C4-2B (cell line): ENCODE measurements around the gene LATS1.

Experiments
- H3K27ac ChIP-seq: fragments of 450-650 bp; 2 replicates; pipeline ENCODE4 v1.5.1; 2017
- ZFX ChIP-seq: fragments of 450-650 bp; IDR thresholded peaks from 2 replicates; pipeline ENCODE4 v1.6.1; 2017
- TF ChIP-seq, protein P1 (sequence below): fragments of 450-650 bp; conservative IDR thresholded peaks from 2 replicates; pipeline ENCODE4 v1.5.1; 2017; ENCODE audit warnings: mild to moderate bottlenecking

LATS1 gene

DNA sequence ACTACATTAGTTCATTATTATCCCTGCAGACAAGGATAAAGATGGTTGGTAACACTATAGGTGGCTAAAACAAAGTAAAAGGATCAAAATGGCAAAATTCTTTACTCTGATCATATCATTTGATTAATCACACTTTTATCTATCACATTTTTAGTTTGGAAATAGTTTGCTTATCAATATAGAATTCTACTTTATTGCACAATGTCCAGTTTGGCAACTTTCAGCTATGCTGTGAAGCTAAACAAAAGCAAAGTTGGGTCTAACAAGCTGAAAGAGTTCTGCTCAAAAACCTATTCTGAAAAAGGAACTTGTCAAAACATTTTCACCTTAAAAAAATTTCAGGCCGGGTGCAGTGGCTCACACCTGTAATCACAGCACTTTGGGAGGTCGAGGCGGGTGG lies 7.9 kb upstream of the LATS1 start:
- TF ChIP-seq ZFX = no peak
- TF ChIP-seq, protein P1, sequence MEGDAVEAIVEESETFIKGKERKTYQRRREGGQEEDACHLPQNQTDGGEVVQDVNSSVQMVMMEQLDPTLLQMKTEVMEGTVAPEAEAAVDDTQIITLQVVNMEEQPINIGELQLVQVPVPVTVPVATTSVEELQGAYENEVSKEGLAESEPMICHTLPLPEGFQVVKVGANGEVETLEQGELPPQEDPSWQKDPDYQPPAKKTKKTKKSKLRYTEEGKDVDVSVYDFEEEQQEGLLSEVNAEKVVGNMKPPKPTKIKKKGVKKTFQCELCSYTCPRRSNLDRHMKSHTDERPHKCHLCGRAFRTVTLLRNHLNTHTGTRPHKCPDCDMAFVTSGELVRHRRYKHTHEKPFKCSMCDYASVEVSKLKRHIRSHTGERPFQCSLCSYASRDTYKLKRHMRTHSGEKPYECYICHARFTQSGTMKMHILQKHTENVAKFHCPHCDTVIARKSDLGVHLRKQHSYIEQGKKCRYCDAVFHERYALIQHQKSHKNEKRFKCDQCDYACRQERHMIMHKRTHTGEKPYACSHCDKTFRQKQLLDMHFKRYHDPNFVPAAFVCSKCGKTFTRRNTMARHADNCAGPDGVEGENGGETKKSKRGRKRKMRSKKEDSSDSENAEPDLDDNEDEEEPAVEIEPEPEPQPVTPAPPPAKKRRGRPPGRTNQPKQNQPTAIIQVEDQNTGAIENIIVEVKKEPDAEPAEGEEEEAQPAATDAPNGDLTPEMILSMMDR = no peak
- H3K27ac ChIP-seq = no peak overlapping the region

DNA sequence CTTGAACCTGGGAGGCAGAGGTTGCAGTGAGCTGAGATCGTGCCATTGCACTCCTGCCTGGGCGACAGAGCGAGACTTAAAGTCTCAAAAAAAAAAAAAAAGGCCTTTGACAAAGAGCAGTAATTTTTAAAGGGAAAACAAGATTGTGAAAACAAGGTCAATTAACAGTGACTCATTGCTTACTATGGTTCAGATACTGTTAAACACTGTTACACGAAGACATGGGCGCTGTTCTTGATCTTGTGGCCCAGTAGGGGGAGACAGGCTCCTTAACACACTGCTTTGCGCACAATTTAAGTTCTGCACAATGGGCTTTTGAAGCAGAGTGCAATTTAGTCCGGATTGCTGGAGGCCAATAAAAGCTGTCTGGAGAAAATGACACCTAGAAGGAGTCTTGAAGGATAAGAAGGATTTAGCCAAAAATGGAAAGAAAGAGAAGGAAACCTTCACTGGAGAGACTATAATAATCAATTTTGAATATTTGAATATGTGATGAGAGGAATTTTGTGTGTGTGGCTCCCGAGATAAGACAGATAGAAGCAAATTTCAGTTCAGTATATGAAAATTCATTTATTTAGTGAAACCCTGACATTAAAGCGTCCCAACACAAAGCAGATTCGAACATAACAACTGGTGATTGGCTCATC lies 6.0 kb upstream of the LATS1 start:
- TF ChIP-seq ZFX = no peak
- TF ChIP-seq, protein P1 = peak; percentile 80
- no peak overlapping the region for H3K27ac ChIP-seq

DNA sequence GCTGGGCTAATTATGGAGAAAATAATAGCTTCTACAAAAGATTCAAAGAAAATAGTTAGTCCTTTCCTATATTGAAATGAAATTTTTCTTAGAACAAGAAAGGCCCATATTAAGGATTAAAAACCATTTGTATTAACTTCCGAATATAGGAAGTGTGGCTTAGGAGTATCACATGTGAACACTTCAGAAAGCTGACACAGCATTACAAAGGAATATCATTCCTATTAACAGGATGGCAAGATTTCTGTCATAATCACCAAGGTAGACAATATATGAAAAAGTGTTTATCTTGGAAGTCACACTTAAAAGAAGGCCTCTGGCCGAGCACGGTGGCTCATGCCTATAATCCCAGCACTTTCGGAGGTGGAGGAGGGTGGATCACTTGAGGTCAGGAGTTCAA lies 5.4 kb upstream of the LATS1 start:
- no peak overlapping the region for H3K27ac ChIP-seq
- TF ChIP-seq ZFX = no peak
- TF ChIP-seq, protein P1 = no peak

DNA sequence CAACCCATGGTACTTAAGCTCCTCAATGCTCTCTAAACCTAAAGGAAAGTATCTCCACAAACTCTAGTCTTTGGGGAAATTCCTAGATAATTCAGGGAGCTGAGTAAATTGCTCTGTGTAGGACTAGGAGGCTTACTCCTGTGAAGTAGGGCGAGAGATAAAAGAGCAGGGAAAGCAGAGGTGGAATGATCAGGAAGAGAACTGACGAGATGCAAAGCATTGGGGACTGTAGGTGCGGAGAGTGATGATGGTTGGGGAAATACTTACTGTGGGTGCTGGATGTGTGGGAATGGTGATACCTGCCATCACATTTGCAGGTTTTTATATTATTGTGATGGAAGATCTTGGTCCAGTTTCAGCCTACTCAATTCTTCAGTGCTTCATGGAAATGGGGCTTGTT lies 1.6 kb upstream of the LATS1 start:
- no peak overlapping the region for H3K27ac ChIP-seq
- no peak for TF ChIP-seq ZFX
- TF ChIP-seq, protein P1 = no peak

DNA sequence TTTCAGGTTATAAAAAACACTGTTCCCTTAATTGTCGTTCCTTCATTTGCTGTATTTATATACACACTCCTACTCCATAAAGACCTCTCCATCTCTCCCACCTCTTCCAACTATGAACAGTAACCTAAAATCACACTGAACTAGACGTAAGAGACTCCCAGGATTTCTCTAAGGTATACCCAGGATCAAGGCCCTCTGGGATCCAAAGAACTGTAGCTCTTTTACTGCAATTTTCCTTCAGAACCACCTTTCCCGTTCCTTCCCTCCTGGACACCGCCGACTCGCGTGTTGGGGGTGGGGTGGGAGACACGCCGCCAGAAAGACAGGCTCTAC lies 680 bp downstream of the LATS1 start:
- peak overlapping the region; percentile 94 for H3K27ac ChIP-seq
- TF ChIP-seq ZFX = no peak
- TF ChIP-seq, protein P1 = no peak

DNA sequence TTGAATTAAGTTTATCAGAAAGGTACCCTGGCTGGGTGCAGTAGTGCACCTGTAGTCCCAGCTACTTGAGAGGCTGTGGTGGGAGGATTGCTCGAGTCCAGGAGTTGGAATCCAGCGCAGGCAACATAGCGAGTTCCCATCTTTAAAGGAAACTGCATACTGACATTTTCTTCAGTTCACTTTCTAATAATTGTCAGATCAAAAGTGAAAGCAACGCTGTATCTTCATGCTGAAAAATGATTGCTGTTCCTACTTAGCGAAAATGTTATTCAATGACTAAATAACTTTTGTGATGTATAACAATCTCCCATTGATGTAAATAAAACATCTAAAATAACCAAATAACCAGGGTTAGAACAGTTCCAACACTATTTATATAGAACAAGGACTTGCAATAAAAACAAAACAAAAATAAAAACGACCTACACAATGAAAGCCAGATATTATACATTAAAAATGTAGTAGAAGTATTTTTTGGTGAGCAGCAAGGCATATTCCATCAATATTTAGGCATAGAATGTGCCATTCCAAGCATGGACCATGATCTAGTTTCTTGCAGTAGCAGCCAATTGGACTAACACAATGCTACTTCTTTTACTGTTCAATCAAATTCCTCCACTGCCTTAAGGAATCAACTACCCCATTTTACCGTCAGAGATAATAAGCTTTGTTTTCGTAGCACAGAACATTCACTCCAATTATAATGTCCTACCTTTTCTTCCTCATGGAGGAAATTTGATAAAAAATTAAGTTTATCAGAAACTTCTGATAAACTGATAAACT lies 1.5 kb downstream of the LATS1 start:
- H3K27ac ChIP-seq = no peak overlapping the region; the same call in 1 of the 2 replicates
- TF ChIP-seq ZFX = no peak
- TF ChIP-seq, protein P1 = no peak

DNA sequence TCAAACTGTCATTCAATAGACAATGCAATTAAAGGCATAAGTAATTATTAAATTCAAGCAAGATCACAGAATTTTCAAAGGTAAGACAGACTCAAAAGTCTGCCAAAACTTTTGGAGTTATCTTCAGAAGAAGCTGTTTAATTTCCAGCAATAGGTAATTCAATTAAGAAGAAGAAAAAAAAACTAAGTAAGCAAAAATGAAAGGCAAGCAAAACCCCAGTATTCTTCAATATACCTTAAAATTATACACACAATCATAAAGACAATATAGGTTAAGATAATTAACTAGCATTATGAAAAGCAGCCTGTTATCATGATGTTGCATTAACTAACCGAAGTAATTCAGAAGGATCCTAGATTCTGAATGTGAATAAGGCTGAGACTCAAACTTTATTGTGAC lies 3.5 kb downstream of the LATS1 start:
- H3K27ac ChIP-seq = no peak overlapping the region
- TF ChIP-seq, protein P1 = no peak
